Measurements from ENCODE around the gene MISP. TPM values are rescaled to one million over a fixed set of nuclear protein-coding genes. Genes with fewer than 3 reads are reported as not detected.
A peak's percentile ranks its signal among the peaks of the same experiment; 100 is the strongest.

MISP gene
- total and polyA plus RNA-seq, 2 of the 13 experiments (the other 11 are each of a cell fraction or from before 2014, with no cell fraction given) = 0.67 to 1.3 TPM

- TF ChIP-seq, protein P1, sequence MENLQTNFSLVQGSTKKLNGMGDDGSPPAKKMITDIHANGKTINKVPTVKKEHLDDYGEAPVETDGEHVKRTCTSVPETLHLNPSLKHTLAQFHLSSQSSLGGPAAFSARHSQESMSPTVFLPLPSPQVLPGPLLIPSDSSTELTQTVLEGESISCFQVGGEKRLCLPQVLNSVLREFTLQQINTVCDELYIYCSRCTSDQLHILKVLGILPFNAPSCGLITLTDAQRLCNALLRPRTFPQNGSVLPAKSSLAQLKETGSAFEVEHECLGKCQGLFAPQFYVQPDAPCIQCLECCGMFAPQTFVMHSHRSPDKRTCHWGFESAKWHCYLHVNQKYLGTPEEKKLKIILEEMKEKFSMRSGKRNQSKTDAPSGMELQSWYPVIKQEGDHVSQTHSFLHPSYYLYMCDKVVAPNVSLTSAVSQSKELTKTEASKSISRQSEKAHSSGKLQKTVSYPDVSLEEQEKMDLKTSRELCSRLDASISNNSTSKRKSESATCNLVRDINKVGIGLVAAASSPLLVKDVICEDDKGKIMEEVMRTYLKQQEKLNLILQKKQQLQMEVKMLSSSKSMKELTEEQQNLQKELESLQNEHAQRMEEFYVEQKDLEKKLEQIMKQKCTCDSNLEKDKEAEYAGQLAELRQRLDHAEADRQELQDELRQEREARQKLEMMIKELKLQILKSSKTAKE (CRISPR knock-in tag; IDR thresholded peaks at IDR 0.05; ENCODE audit: borderline replicate concordance) = peak; percentile 62; the same call in 1 of the 2 replicates
- TF ChIP-seq ZNF101 (CRISPR knock-in tag; IDR thresholded peaks at IDR 0.05; ENCODE audit: borderline replicate concordance, low read depth) (no peak), ZNF234 (CRISPR knock-in tag; conservative IDR thresholded peaks at IDR 0.05) (no peak), ARID2 (CRISPR knock-in tag; IDR thresholded peaks at IDR 0.05; ENCODE audit: borderline replicate concordance) (no peak), ZNF674 (CRISPR knock-in tag; IDR thresholded peaks at IDR 0.05; ENCODE audit: low read depth) (no peak), SOX5 (CRISPR knock-in tag; IDR thresholded peaks at IDR 0.05; ENCODE audit: borderline replicate concordance) (peak; percentile 57; the same call in 1 of the 2 replicates), NFYC (CRISPR knock-in tag; IDR thresholded peaks at IDR 0.05) (peak; percentile 46; the same call in 1 of the 2 replicates), SIX4 (CRISPR knock-in tag; IDR thresholded peaks at IDR 0.05) (no peak), ZFY (CRISPR knock-in tag; IDR thresholded peaks at IDR 0.05) (0 out of 2 replicates have a peak, but pooled peaks have one; percentile 25), ZNF704 (CRISPR knock-in tag; IDR thresholded peaks at IDR 0.05; ENCODE audit: borderline replicate concordance) (no peak), ZBTB21 (CRISPR knock-in tag; IDR thresholded peaks at IDR 0.05) (no peak), ZNF350 (CRISPR knock-in tag; IDR thresholded peaks at IDR 0.05; ENCODE audit: borderline replicate concordance, low read depth) (0 out of 2 replicates have a peak, but pooled peaks have one; percentile 18), BHLHE40 (IDR thresholded peaks at IDR 0.05; ENCODE audit: low read length) (peak; percentile 41; the same call in 1 of the 2 replicates), MTA1 (CRISPR knock-in tag; IDR thresholded peaks at IDR 0.05; ENCODE audit: borderline replicate concordance) (peak; percentile 44; the same call in 1 of the 2 replicates), ETV5 (CRISPR knock-in tag; IDR thresholded peaks at IDR 0.05; ENCODE audit: borderline replicate concordance) (peak; percentile 31; the same call in 1 of the 2 replicates)
- TF ChIP-seq, protein P2, sequence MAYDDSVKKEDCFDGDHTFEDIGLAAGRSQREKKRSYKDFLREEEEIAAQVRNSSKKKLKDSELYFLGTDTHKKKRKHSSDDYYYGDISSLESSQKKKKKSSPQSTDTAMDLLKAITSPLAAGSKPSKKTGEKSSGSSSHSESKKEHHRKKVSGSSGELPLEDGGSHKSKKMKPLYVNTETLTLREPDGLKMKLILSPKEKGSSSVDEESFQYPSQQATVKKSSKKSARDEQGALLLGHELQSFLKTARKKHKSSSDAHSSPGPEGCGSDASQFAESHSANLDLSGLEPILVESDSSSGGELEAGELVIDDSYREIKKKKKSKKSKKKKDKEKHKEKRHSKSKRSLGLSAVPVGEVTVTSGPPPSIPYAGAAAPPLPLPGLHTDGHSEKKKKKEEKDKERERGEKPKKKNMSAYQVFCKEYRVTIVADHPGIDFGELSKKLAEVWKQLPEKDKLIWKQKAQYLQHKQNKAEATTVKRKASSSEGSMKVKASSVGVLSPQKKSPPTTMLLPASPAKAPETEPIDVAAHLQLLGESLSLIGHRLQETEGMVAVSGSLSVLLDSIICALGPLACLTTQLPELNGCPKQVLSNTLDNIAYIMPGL (CRISPR knock-in tag; IDR thresholded peaks at IDR 0.05; ENCODE audit: borderline replicate concordance in 1 of 2, low read depth in 1 of 2) = peak in 1 of 2 experiments; percentile 20; a peak in 1 of 4 replicates
- TF ChIP-seq, protein P3, sequence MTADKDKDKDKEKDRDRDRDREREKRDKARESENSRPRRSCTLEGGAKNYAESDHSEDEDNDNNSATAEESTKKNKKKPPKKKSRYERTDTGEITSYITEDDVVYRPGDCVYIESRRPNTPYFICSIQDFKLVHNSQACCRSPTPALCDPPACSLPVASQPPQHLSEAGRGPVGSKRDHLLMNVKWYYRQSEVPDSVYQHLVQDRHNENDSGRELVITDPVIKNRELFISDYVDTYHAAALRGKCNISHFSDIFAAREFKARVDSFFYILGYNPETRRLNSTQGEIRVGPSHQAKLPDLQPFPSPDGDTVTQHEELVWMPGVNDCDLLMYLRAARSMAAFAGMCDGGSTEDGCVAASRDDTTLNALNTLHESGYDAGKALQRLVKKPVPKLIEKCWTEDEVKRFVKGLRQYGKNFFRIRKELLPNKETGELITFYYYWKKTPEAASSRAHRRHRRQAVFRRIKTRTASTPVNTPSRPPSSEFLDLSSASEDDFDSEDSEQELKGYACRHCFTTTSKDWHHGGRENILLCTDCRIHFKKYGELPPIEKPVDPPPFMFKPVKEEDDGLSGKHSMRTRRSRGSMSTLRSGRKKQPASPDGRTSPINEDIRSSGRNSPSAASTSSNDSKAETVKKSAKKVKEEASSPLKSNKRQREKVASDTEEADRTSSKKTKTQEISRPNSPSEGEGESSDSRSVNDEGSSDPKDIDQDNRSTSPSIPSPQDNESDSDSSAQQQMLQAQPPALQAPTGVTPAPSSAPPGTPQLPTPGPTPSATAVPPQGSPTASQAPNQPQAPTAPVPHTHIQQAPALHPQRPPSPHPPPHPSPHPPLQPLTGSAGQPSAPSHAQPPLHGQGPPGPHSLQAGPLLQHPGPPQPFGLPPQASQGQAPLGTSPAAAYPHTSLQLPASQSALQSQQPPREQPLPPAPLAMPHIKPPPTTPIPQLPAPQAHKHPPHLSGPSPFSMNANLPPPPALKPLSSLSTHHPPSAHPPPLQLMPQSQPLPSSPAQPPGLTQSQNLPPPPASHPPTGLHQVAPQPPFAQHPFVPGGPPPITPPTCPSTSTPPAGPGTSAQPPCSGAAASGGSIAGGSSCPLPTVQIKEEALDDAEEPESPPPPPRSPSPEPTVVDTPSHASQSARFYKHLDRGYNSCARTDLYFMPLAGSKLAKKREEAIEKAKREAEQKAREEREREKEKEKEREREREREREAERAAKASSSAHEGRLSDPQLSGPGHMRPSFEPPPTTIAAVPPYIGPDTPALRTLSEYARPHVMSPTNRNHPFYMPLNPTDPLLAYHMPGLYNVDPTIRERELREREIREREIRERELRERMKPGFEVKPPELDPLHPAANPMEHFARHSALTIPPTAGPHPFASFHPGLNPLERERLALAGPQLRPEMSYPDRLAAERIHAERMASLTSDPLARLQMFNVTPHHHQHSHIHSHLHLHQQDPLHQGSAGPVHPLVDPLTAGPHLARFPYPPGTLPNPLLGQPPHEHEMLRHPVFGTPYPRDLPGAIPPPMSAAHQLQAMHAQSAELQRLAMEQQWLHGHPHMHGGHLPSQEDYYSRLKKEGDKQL (CRISPR knock-in tag; IDR thresholded peaks at IDR 0.05; ENCODE audit: low read depth) = peak; percentile 65; the same call in 1 of the 2 replicates
These were observed 2.0 kb downstream of the MISP start (continued) for GRCh38 chr19:752652-753517.

All from HepG2 (cell line).